Heart left ventricle (tissue), 16 donors: Measurements from ENCODE around the gene PODNL1. TPM values are rescaled to one million over a fixed set of nuclear protein-coding genes. Genes with fewer than 3 reads are reported as not detected.
A peak's percentile ranks its signal among the peaks of the same experiment; 100 is the strongest.

Experiments
- ATAC-seq, 4 donors: fragments of 200-7000 bp; cut with Tn5 transposase; one replicate each; pipeline ENCODE4 v1.9.1; 2020 to 2022; ENCODE audit warnings: moderate library complexity in 4 of 4, mild to moderate bottlenecking in 3 of 4, moderate number of reproducible peaks in 1 of 4
- DNase-seq, 5 donors: peaks; one replicate each; pipeline ENCODE4 v3.0.0-alpha.2; 2020
- H3K27ac ChIP-seq, 12 donors: fragments of 200-600 bp; sonication (generic) in 4 of 12; one replicate each; pipeline versions ENCODE4 v1.5.0 to v1.8.0; 2016 to 2022; ENCODE audit warnings: mild to moderate bottlenecking in 2 of 12
- H3K27me3 ChIP-seq, 9 donors: fragments of 200-600 bp; sonication (generic) in 2 of 9; one replicate each; pipeline versions ENCODE4 v1.5.1 to v1.8.0; 2016 to 2022; ENCODE audit warnings: mild to moderate bottlenecking in 3 of 9
- H3K36me3 ChIP-seq, 9 donors: fragments of 200-600 bp; sonication (generic) in 2 of 9; one replicate each; pipeline versions ENCODE4 v1.5.0 to v1.8.0; 2018 to 2022; ENCODE audit warnings: mild to moderate bottlenecking in 2 of 9
- H3K4me1 ChIP-seq, 12 donors: fragments of 200-600 bp; sonication (generic) in 4 of 12; one replicate each; pipeline versions ENCODE4 v1.5.0 to v1.8.0; 2016 to 2022; ENCODE audit warnings: mild to moderate bottlenecking in 3 of 12
- H3K4me3 ChIP-seq, 12 donors: fragments of 200-600 bp; sonication (generic) in 4 of 12; one replicate each; pipeline versions ENCODE4 v1.5.0 to v1.8.0; 2017 to 2022; ENCODE audit warnings: mild to moderate bottlenecking in 9 of 12, moderate library complexity in 4 of 12
- H3K9me3 ChIP-seq, 12 donors: fragments of 200-600 bp; sonication (generic) in 4 of 12; one replicate each; pipeline versions ENCODE4 v1.5.0 to v1.8.0; 2016 to 2022; ENCODE audit warnings: mild to moderate bottlenecking in 1 of 12
- CTCF ChIP-seq, 12 donors: fragments of 200-600 bp; sonication (generic) in 4 of 12; IDR thresholded peaks; one replicate each; pipeline versions ENCODE4 v1.5.0 to v1.8.0; 2018 to 2022; ENCODE audit warnings: antibody characterized with exemption in 12 of 12, mild to moderate bottlenecking in 5 of 12
- POLR2A ChIP-seq, 2 donors: fragments of 450-650 bp; IDR thresholded peaks; one replicate each; pipeline ENCODE4 v1.6.1; 2017; ENCODE audit warnings: antibody characterized with exemption in 2 of 2, mild to moderate bottlenecking in 2 of 2, moderate library complexity in 2 of 2
- WGBS, 4 donors: extraction: QIAGEN DNeasy Blood & Tissue Kit in 2 of 4; methylation state at CpG; one replicate each; pipeline versions ENCODE4 v1.1.5 to v1.1.7; 2013 to 2018; 5-methylcytosine and 5-hydroxymethylcytosine counted together
- intact Hi-C, 10 donors: fragments of 100-400 bp; cut with DNase I; formaldehyde crosslinking; loops; one replicate each; pipeline versions ENCODE4 v1.11.1 to v1.14.2; 2022
- polyA plus RNA-seq, 2 donors: library from polyadenylated mRNA; stranded (reverse); fragments of 200-250 nt; gene quantifications; one replicate each; pipeline ENCODE4 v1.2.3, GENCODE V29; 2013
- total RNA-seq, 9 donors: library from RNA; depleted of rRNA in 2 of 9; stranded (reverse); fragments of >200 nt in 2 of 9; fragmentation: NEBNext Ultra II Directional in 3 of 9; extraction: Animal tissue kit (Norgen Biotek cat#: 25700) in 3 of 9; gene quantifications; one replicate each; pipeline versions ENCODE4 v1.1.0 to v1.2.4, GENCODE V29; 2016 to 2023
- donor health status: ischemic (EF 13 %, LVEDD 7.1; RV severe dilation, severe dysfunction).
- donor health status: healthy with polysubstance abuse.
- donor health status: DM: no; HTN: yes; CAD: no.
- donor health status: DM: no; HTN: no; CAD: no.
- donor health status: ischemic (EF 25% LVEDD 6.9; RV normal size, moderate dysfunction).
- donor health status: ischemic (EF 25% LVEDD 5.7; RV mildly dilated, moderate dysfunction).
- donor health status: healthy.
- donor health status: DM: yes; HTN: yes; CAD: no.
- donor health status: ischemic (EF 35%, LVEDD 5.7; RV mildly dilated, moderate dysfunction).
- donor health status: nonischemic (EF 11% LVEDD 7.7; RV severe dilation, severe dysfunction).
- donor health status: DM: yes; HTN: yes; CAD: no.
- donor health status: PGD.
- donor health status: ischemic (EF 29% LVEDD 5.4; RV normal size, mild dysfunction).
- donor health status: nonischemic (EF 23%, LVEDD 6.1; RV moderate dilation, normal function).

PODNL1 gene
- total and polyA plus RNA-seq, 11 donors: 0.36 to 6.3 (median 1.6) TPM; not detected in 1

- no peak for ATAC-seq
- Histone ChIP-seq H3K27ac (peak overlapping the region in 8 of 12 donors; percentile 11 to 83 (median 62)), H3K9me3 (no peaks in the 10 kb centered on the region), H3K4me1 (peaks cover 0 to 35% (median 24%) of the 10 kb centered on the region in 12 donors), H3K4me3 (no peak overlapping the region), H3K36me3 (no peaks in the 10 kb centered on the region), H3K27me3 (no peaks in the 10 kb centered on the region)
- intact Hi-C loops: loop anchor here in 9 of 10 donors (2.0 to 10.0 kb wide), 10 partner anchors 71 to 464 kb away; partner anchors contain the start of genes MISP3 (in 6 of the 9), DCAF15 (in 3 of the 9) and ASF1B (in 1 of the 9)
- WGBS, 4 donors: 51 to 65% (median 61%) methylated on average over 11 to 12 of the region's 12 CpGs
- DNase-seq: no peak
- TF ChIP-seq CTCF (IDR thresholded peaks at IDR 0.05) (no peak), POLR2A (IDR thresholded peaks at IDR 0.05) (no peak)
These were observed 56.9 kb downstream of the PODNL1 start for GRCh38 chr19:13881251-13881691.

Other genes with a start within 250 kb of the PODNL1 start
- gene MRI1, start 173.9 kb downstream of the PODNL1 start, total RNA-seq: 10 to 100 TPM; 12.2 to 36.9 (median 15.6) TPM
- 10 to 100 TPM in 1 of 2 donors, 1 to 10 TPM in 1; 9.0 to 16.6 TPM for gene MRI1, start 173.9 kb downstream of the PODNL1 start, polyA plus RNA-seq
- gene C19orf53, start 164.0 kb downstream of the PODNL1 start, total RNA-seq: 100 to 1,000 TPM in 2 of 9 donors, 10 to 100 TPM in 7; 79.3 to 435 (median 97.5) TPM
- 100 to 1,000 TPM; 159 to 346 TPM for gene C19orf53, start 164.0 kb downstream of the PODNL1 start, polyA plus RNA-seq
- gene ZSWIM4, start 143.0 kb downstream of the PODNL1 start, total RNA-seq: 10 to 100 TPM in 1 of 9 donors, 1 to 10 TPM in 8; 2.0 to 10.9 (median 3.4) TPM
- gene ZSWIM4, start 143.0 kb downstream of the PODNL1 start, polyA plus RNA-seq: 1 to 10 TPM; 1.3 to 2.7 TPM
- gene NANOS3, start 61.3 kb downstream of the PODNL1 start, total RNA-seq: 1 to 10 TPM in 3 of 9 donors, under 1 TPM in 1, not detected in 5; 0.83 to 1.3 (median 1.1) TPM
- 1 to 10 TPM in 1 of 2 donors, under 1 TPM in 1; 0.36 to 1.7 TPM for gene NANOS3, start 61.3 kb downstream of the PODNL1 start, polyA plus RNA-seq
- gene BRME1, start 32.3 kb downstream of the PODNL1 start, total RNA-seq: 1 to 10 TPM in 1 of 9 donors, under 1 TPM in 6, not detected in 2; 0.23 to 1.2 (median 0.70) TPM
- 1 to 10 TPM in 1 of 2 donors, under 1 TPM in 1; 0.46 to 1.2 TPM for gene BRME1, start 32.3 kb downstream of the PODNL1 start, polyA plus RNA-seq
- 10 to 100 TPM; 14.4 to 36.3 (median 19.2) TPM for gene CC2D1A, start 32.2 kb downstream of the PODNL1 start, total RNA-seq
- 10 to 100 TPM; 19.5 to 29.2 TPM for gene CC2D1A, start 32.2 kb downstream of the PODNL1 start, polyA plus RNA-seq
- 10 to 100 TPM in 8 of 9 donors, 1 to 10 TPM in 1; 8.4 to 21.4 (median 17.6) TPM for gene DCAF15, start 14.1 kb upstream of the PODNL1 start, total RNA-seq
- gene DCAF15, start 14.1 kb upstream of the PODNL1 start, polyA plus RNA-seq: 10 to 100 TPM; 24.3 to 25.8 TPM
- 10 to 100 TPM in 5 of 9 donors, 1 to 10 TPM in 4; 6.0 to 15.4 (median 11.6) TPM for gene RFX1, start 67.9 kb upstream of the PODNL1 start, total RNA-seq
- gene RFX1, start 67.9 kb upstream of the PODNL1 start, polyA plus RNA-seq: 1 to 10 TPM; 4.0 to 6.2 TPM
- not detected for gene RLN3, start 89.7 kb upstream of the PODNL1 start, total RNA-seq
- gene RLN3, start 89.7 kb upstream of the PODNL1 start, polyA plus RNA-seq: not detected
- 1 to 10 TPM; 2.4 to 8.2 (median 4.2) TPM for gene IL27RA, start 93.3 kb upstream of the PODNL1 start, total RNA-seq
- 1 to 10 TPM; 3.2 to 5.1 TPM for gene IL27RA, start 93.3 kb upstream of the PODNL1 start, polyA plus RNA-seq
- under 1 TPM in 3 of 9 donors, not detected in 6; 0.14 to 0.60 (median 0.32) TPM for gene PALM3, start 123.7 kb upstream of the PODNL1 start, total RNA-seq
- under 1 TPM; 0.06 to 0.30 TPM for gene PALM3, start 123.7 kb upstream of the PODNL1 start, polyA plus RNA-seq
- gene MISP3, start 134.4 kb upstream of the PODNL1 start, total RNA-seq: 10 to 100 TPM in 1 of 9 donors, 1 to 10 TPM in 8; 3.5 to 28.7 (median 5.7) TPM
- 10 to 100 TPM in 1 of 2 donors, 1 to 10 TPM in 1; 5.7 to 10.0 TPM for gene MISP3, start 134.4 kb upstream of the PODNL1 start, polyA plus RNA-seq
- gene C19orf67, start 147.4 kb upstream of the PODNL1 start, total RNA-seq: not detected
- not detected for gene C19orf67, start 147.4 kb upstream of the PODNL1 start, polyA plus RNA-seq
- 10 to 100 TPM; 30.5 to 55.5 (median 38.3) TPM for gene SAMD1, start 152.3 kb upstream of the PODNL1 start, total RNA-seq
- gene SAMD1, start 152.3 kb upstream of the PODNL1 start, polyA plus RNA-seq: 10 to 100 TPM; 26.7 to 62.6 TPM
- 100 to 1,000 TPM; 216 to 554 (median 459) TPM for gene PRKACA, start 179.3 kb upstream of the PODNL1 start, total RNA-seq
- gene PRKACA, start 179.3 kb upstream of the PODNL1 start, polyA plus RNA-seq: 100 to 1,000 TPM; 234 to 327 TPM
- gene ASF1B, start 198.2 kb upstream of the PODNL1 start, total RNA-seq: 1 to 10 TPM in 4 of 9 donors, under 1 TPM in 5; 0.42 to 7.0 (median 0.91) TPM
- 1 to 10 TPM in 1 of 2 donors, under 1 TPM in 1; 0.19 to 1.0 TPM for gene ASF1B, start 198.2 kb upstream of the PODNL1 start, polyA plus RNA-seq